T-helper 1 cell treated with Interleukin-12 subunit alpha and Interleukin-12 subunit beta and Interleukin-4 antibody, amounts not matched to agents 30 ng/mL and 1 ng/mL, for 36 hours (primary cell): Measurements from ENCODE around the gene USP27X. TPM values are rescaled to one million over a fixed set of nuclear protein-coding genes. Genes with fewer than 3 reads are reported as not detected.

Experiments used
- intact Hi-C: fragments of 100-400 bp; cut with micrococcal nuclease; formaldehyde crosslinking; loops from one replicate; pipeline ENCODE4 v1.15.1; 2024
- total RNA-seq: library from RNA; stranded (reverse); gene quantifications from 2 replicates; pipeline ENCODE4 v1.2.3, GENCODE V29; 2022

Gene USP27X
- total RNA-seq: 1.7 and 2.3 TPM in 2 replicates

DNA sequence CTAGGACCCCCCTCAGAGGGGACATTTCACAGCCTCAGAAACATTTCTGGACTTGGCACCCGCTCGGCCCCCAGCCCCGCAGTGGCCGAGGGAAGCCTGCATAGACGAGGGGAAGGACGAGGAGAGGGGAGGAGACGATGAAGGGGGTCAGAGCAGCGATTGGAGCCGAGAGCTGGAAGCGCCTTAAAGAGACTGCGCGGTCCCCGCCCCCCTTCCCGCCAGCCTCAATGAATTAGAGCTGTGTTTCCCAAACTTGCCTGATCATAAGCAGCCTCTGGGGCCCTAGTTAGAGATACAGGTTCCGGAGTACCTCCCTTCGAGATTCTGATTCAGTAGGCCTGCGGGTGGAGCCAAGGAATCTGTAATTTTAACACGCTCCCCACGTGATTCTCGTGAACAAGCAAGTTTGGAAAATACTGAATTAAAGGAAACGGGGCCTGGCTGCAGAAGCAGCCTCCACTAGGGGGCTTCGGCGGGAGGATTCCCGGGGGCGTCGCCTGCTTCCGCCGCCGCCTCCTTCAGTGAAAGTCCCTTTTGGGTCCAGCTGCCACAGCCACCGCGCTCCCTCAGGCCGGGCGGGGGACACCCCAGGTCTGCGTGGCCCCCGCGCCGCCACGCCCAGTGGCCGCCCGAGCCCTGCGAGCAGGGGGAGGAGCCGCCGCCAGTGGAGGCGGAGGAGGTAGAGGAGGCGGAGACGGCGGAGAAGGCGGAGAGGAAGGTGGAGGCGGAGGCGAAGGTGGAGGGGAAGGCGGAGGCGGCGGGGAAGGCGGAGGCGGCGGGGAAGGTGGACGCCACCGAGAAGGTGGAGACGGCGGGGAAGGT, at the start of gene USP27X:
Gene USP27X (plus strand): TSS at position 651 of the 822 bp plus-strand sequence. CDS start 824 bp downstream, outside the sequence.
- intact Hi-C loops: loop anchor here (1.0 to 5.0 kb wide), 7 partner anchors 43 to 1518 kb away; partner anchors contain the start of genes CCNB3, CLCN5, GRIPAP1 and PPP1R3F

DNA sequence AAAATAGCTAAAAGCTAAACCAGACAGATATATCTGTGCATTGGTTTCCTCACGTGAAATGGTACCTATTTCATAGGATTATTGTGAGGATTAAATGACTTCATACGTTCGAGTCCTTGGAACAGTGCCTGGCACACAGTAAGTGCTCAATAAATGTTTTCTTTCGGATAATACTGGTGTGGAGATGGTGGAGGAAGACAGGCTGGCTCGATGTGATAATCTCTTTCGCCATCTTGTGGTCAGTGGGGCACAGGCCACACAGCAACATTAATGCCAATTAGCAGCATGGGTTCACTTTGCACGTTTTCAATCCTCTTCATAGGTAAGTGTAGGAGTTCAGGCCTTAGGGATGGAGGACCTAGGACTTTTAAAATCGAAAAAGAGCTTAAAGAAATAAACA, 40.9 kb upstream of the USP27X start:
- intact Hi-C loops: no loop called here

DNA sequence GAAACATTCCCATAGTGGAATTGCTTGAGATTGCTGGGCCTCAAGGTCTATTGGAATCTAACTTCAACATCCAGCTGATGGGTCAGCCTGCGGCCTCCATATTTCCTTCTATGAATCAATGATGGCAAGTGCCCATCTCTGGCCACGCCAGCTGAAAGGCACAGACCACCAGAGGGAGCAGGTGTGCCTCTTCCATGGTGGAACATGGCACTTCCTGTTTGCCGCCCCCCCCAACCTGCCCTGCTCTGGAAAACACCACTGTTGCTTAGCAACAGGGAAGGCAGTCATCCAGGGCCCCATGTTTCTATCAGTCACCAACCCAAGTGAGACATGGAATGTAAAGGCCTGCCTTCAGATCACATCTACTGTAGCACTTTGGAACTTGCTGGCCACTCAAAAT, 38.6 kb upstream of the USP27X start:
- intact Hi-C loops: no loop called here

DNA sequence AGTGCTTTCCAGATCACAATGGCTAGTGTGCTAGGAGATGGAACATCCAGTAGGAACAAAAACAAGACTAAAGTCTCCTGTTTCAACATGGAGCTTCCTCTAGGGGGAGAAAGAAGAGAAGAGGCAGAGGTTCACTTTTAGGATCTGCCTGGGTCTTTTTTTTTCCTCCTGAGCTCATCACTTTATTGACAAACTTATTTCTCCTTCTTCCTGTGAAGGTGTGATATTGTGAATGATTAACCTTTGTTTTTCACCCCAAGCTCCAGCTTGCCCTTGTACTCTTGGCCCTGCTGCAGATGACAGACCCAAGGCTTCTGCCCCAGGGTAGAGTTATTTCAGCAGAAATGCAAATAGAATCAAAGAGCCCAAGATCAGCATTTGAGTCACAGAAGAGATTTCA, 36.7 kb upstream of the USP27X start:
- intact Hi-C loops: no loop called here

DNA sequence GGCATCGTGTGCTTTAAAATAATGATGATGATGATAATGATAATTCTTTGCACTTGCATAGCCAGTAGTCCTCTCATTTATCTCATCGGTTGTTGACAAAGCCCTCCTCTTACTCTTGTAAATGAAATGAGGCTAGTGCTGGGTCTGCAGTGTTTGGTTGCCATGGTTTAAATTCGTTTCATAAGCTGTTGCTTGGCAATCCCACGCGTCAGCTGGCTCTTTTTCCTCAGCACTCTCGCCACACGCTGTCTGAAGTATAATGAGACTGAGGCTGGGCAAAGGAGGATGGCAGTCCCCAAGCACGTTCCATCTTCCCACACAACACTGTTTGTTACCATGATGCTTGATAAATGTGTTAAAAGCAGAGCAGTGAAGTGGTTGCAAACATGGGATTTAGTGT, 34.7 kb upstream of the USP27X start:
- intact Hi-C loops: no loop called here

DNA sequence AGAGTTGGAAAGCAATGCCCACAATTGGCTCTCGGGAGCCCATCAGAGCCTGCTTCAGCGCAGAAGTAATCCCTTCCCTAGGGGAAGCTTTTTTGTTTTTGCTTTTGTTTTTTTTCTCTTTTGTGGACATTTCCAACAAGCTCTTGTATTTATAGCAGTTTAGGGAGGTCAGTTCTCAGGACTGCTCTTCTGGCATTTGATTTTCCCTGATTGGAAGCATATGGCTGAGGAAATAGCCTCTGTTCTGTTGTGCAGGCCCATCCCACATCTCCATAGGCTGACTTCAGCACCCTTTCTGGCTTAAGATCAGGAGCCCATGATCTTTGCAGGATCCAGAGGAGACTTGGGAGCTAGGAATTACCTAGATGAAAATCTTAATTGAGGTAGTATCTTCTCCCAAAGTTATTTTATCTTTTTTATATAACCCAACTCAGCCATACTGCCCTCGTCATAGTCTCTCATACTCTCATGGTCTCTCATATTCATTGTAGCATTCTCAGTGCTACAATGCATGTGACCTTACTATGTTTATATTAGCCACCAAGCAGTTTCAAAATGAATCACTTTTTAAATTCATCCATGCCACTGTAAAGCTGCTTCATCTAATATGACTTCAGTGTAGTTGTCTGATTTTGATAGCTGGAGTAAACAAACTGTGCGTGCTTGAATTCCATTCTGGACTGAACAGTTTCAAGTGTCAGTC, 33.4 kb upstream of the USP27X start:
- intact Hi-C loops: no loop called here

DNA sequence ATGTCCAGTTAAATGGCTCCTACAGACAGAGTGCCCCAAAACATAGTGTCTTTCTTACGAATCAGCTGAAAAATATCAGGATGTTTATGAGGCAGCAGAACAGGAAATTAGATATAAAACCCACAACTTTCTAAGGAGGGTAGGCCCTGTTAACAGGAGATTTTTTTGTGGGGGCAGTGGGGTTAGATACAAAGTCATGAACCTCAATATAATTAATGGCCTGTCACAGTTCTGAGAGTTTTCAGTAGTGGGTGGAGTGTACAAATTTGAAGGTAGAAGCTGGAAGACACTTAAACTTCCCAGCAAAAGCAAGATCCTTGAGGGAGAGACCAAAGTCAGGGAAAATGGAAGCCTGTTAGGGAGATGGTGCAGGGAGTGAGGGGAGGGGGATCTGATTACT, 32.8 kb upstream of the USP27X start:
- intact Hi-C loops: no loop called here

DNA sequence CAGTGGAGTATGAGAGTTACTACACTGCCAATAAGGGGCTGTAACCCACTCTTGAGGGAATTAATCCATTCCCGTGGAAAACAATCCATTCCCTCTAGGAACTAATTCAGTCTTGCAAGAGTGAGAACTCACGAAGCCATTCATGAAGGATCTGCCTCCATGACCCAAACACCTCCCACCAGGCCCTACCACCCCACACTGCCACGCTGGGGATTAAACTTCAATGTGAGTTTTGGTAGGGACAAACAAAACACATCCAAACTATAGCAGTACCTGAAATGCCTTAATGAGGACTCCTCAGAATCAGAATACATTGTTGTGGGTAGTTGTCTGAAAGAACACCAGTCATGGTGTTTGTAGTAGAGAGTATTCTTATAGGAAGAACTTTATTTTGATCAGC, 31.0 kb upstream of the USP27X start:
- intact Hi-C loops: no loop called here

DNA sequence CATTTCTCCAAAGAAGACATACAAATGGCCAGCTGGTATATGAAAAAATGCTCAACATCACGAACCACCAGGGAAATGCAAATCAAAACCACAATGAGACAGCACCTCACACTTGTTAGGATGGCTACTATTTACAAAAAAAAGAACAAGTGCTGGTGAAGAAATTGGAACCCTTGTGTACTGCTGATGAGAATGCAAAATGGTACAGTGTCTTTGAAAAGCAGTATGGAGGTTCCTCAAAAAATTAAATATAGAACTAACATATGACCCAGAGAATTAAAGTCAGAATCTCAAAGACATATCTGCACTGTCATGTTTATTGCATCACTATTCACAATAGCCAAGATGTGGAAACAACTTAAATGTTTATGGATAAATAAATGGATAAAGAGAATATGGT, 29.3 kb upstream of the USP27X start:
- intact Hi-C loops: no loop called here

DNA sequence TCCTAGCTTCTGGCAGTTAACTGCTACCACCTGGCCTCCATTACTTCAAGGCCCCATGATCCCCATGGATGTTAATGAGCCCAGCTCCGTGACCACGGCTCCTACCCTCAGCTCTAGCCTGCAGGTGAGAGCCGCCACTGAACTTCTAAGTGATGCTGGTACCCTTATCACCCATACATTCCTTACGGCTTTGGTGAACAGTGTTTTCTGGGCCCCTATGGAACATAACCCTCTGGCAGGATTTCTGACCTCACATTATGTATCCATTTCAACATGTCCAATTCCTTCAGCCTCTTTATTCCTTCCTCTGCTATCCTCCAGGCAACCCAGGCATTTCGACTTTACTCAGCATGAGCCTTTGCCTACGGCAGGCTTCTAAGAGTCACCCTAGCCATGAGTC, 25.6 kb upstream of the USP27X start:
- intact Hi-C loops: no loop called here

DNA sequence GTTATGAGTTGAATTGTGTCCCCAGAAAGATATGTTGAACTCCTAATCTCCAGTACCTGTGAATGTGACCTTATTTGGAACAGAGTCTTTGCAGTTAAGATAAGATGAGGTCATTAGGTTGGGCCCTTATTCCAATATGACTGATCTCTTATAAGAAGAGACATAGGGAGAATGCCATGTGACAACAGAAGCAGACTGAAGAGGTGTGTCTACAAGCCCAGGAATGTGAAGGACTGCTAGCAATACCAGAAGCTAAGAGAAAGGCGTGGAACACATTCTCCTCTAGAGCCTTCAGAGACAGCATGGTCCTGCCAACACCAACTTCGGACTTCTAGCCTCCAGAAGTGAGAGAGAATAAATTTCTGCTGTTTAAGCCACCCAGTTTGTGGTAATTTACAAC, 22.5 kb upstream of the USP27X start:
- intact Hi-C loops: no loop called here

DNA sequence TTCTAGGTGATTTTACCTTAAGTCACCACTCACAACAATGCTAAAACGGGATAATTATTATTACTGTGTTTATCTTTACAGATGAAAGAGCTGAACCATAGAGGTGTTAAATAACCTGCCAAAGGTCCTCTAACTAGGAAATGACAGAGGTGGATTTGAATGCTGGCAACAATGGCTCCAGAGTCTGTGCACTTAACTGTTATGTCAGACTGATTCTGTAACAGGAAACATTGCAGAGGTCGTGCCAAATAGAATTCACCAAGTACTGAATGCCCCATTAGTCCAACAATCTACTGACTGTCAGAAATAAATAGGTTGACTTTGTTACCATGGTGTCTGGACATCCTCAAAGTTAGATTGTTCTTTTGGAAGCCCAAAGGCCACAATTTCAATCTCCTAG, 20.9 kb upstream of the USP27X start:
- intact Hi-C loops: no loop called here

DNA sequence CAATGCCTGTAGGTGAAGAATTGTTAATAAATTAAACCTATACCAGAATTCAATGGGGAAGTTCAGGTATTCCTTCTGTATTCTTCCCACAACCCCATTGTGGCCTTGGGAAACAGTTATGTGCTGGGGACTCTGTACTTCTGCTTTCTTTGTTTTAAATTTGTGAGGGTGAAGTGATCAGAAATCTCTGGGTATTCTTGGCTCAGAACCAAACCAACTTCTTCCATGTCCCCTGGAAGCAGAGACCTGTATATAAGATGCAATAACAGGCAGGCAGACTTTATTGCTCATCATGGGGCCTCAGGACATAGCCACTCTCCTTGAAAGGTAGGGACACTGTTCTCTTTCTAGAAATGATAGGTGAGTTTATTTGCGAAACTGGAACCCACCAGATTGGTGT, 19.8 kb upstream of the USP27X start:
- intact Hi-C loops: no loop called here

DNA sequence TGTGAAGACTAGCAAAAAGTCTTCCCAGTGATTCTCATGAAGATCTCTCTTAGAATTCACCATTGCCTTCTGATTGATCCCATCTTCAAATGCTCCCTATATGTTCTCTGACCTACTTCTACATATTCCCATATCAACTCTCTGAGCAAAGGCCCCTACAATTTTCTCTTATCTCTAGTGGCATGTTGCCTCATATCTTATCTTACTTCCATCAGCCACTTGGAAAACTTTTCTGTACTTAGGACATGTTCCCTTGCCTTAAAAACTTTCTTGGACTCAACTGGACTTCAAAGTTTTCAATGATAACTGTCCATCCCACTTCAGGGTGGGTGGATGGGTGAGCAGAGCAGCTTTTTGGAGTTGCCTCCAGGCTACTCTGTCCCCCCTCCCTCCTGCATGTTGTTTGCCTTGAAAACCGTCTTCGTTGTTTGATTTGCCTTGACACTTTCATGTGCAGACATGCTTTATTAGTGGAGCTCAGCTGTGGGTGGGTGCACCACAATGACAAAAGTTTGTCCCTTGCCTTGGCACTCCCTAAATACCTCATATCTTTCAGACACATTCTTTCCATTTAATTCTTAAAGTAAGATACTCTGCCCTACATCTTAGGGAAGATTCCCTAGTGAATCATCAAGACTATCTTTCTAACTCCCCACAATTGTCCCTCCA, 18.3 kb upstream of the USP27X start:
- intact Hi-C loops: no loop called here

DNA sequence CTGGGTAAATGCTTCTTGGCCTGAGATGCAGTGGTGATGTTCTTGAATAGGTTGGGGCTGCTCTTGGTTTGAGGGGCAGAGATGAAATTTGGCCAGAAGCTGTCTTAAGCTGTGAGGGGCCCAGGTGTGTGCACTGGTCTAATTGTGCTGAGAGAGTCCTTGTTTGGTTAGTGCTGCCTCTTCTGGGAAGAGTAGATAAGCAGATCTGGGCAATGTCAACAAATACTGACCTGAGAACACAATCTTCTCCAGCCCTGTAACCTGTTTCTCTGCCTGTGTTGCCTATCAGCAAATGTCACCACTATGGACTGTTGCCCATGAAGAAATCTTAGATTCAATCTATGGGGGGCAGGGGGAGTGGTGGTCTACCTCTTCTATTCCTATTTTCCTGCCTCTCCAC, 17.2 kb upstream of the USP27X start:
- intact Hi-C loops: no loop called here

DNA sequence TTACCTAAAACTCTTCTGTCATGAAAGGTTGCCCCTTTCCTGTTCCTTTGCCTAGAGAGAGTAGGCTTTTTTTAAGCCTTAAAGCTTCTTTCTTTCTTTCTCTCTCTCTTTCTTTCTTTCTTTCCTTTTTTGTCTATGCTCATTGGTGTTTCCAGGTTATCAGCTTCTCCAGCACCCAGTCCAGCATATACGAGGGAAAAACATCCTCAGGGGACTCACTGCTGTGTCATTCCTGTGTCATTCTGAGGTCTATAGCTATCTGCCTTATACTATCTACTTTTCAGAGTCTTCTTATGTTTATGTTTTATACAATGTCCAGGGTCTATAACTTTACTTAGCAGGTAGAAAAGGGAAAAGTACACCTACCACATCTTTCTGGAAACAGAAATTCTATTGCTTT, 10.5 kb upstream of the USP27X start:
- intact Hi-C loops: no loop called here

DNA sequence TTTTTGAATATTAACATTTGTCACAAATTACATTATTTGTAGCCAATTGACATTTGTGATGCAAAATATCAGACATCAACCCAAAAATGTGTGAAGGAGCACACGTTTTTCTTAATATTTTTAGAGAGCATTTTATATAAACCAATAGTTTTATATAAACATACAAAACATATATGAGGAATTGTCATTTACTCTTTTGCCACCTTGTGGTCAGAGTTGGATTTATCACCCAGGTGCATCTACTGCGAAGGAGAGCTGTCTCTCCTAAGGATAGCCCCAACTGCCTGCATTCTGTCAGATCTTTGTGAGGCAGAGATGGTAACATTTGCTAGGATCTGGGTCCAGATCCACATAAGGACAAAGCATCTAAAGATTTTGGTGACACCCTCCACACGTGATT, 2.5 kb upstream of the USP27X start:
- intact Hi-C loops: loop anchor here (1.0 to 5.0 kb wide), 3 partner anchors 115 to 1521 kb away; partner anchors contain the start of gene PPP1R3F

DNA sequence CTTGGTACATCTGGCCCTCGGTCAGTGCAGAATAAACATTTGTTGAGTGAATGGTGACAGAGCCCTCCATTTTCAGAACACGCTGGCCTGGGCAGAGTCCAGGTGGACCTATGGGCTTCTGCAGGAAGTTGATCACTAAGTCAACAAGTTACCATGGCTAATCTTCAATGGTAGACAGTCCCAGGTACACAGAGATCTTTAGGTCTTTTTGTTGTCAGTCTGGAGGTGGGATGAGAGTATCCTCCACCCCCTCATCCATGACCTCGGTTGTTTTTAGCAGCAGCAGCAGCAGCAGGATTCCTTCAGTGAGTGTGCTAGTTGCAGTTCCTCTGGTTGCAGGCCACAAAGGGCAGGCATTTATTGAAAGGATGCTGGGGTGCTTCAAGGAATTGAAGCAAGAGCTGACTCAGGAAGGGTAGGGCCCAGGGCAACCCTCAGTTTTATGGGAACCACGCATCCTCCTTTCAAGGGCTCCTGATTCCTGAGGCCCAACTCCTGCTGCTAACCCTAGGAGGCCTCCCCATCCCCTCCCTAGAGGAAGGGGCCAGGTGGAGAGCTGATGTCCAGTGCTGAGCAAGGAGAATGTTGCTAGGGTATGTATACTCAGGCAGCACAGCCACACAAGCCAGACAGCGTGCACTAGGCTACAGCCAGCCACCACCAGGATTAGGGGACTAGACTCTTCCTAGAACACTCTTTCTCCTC, 1.7 kb upstream of the USP27X start:
- intact Hi-C loops: loop anchor here (5.0 kb wide), 2 partner anchors 610 to 1520 kb away; partner anchors contain the start of gene PPP1R3F

DNA sequence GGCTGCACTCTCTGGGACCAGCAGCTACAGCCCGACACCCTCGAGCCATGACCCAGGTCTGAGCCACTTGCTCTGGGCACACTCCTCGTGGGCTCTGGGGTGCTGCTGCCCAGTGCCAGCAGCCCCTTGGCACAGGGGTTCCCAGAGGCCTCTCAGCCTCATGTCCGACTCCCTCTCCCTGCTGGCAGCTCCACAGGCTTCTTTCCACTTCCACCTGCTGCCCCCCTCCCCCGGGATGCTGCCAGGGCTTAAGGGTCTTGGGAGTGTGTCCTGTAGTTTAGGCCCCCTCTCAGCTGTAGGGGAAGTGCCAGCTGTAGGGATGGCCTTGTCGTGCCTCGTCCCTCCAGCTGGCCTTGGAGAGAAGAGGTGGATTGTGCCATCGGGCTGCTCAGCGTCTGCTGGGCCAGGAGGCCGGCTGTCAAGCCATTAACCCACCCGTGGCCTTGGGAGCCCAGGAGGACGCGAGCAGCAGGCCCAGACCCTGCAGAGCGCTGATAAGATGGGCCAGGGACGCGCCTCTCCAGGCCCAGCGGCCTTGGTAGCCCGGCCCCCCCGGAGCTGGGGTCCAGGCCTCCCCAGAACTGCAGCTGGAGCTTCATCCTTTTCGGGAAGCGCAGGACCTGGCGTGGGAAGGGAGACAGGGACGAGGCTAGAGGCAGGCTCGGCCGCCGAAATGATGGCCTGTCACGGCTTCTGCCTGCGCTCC, 1.0 kb upstream of the USP27X start:
- intact Hi-C loops: loop anchor here (5.0 kb wide), 2 partner anchors 611 to 1519 kb away; partner anchors contain the start of gene PPP1R3F

DNA sequence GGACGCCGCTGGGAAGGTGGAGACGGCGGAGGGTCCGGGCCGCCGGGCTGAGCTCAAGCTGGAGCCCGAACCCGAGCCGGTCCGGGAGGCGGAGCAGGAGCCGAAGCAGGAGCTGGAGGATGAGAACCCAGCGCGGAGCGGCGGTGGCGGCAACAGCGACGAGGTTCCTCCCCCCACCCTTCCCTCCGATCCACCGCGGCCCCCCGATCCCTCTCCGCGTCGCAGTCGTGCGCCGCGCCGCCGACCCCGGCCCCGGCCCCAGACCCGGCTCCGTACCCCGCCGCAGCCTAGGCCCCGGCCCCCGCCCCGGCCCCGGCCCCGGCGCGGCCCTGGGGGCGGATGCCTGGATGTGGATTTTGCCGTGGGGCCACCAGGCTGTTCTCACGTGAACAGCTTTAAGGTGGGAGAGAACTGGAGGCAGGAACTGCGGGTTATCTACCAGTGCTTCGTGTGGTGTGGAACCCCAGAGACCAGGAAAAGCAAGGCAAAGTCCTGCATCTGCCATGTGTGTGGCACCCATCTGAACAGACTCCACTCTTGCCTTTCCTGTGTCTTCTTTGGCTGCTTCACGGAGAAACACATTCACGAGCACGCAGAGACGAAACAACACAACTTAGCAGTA, 483 bp downstream of the USP27X start:
- intact Hi-C loops: loop anchor here (1.0 to 5.0 kb wide), 7 partner anchors 43 to 1518 kb away; partner anchors contain the start of genes CCNB3, CLCN5, GRIPAP1 and PPP1R3F
